ENCODE results near the gene PRLHR.
A peak's percentile ranks its signal among the peaks of the same experiment; 100 is the strongest.

Gene PRLHR

GRCh38 chr10:118587881-118588651 lies 7.4 kb downstream of the PRLHR start:
- no peak for DNase-seq (ENCODE audit: low spot score)

- no peak for DNase-seq (ENCODE audit: low spot score)
Measured at GRCh38 chr10:118586911-118587310, 8.5 kb downstream of the PRLHR start.

GRCh38 chr10:118585794-118586193 lies 9.7 kb downstream of the PRLHR start:
- no peak for DNase-seq (ENCODE audit: low spot score)

GRCh38 chr10:118585234-118585633 lies 10.2 kb downstream of the PRLHR start:
- no peak for DNase-seq (ENCODE audit: low spot score)

- DNase-seq (ENCODE audit: low spot score): peak; percentile 7
Measured at GRCh38 chr10:118584181-118584954, 11.1 kb downstream of the PRLHR start.

- DNase-seq (ENCODE audit: low spot score): no peak
Measured at GRCh38 chr10:118583611-118584010, 11.8 kb downstream of the PRLHR start.

- DNase-seq (ENCODE audit: low spot score): no peak
Measured at GRCh38 chr10:118582511-118582910, 12.9 kb downstream of the PRLHR start.

- DNase-seq (ENCODE audit: low spot score): no peak
Measured at GRCh38 chr10:118581340-118581739, 14.1 kb downstream of the PRLHR start.

- DNase-seq (ENCODE audit: low spot score): no peak
Measured at GRCh38 chr10:118580702-118581101, 14.7 kb downstream of the PRLHR start.

GRCh38 chr10:118573512-118573911 lies 21.9 kb downstream of the PRLHR start:
- DNase-seq (ENCODE audit: low spot score): no peak

GRCh38 chr10:118572256-118573041 lies 23.0 kb downstream of the PRLHR start:
- DNase-seq (ENCODE audit: low spot score): no peak

- no peak for DNase-seq (ENCODE audit: low spot score)
Measured at GRCh38 chr10:118571123-118571522, 24.3 kb downstream of the PRLHR start.

GRCh38 chr10:118570591-118570990 lies 24.9 kb downstream of the PRLHR start:
- no peak for DNase-seq (ENCODE audit: low spot score)

- no peak for DNase-seq (ENCODE audit: low spot score)
Measured at GRCh38 chr10:118569882-118570252, 25.6 kb downstream of the PRLHR start.

- DNase-seq (ENCODE audit: low spot score): no peak
Measured at GRCh38 chr10:118569241-118569881, 26.1 kb downstream of the PRLHR start.

- peak; percentile 32 for DNase-seq (ENCODE audit: low spot score)
Measured at GRCh38 chr10:118568327-118568848, 27.1 kb downstream of the PRLHR start.

- no peak for DNase-seq (ENCODE audit: low spot score)
Measured at GRCh38 chr10:118567701-118568248, 27.7 kb downstream of the PRLHR start.

- no peak for DNase-seq (ENCODE audit: low spot score)
Measured at GRCh38 chr10:118566911-118567310, 28.5 kb downstream of the PRLHR start.

- no peak for DNase-seq (ENCODE audit: low spot score)
Measured at GRCh38 chr10:118565301-118566075, 30.0 kb downstream of the PRLHR start.

GRCh38 chr10:118564652-118565051 lies 30.8 kb downstream of the PRLHR start:
- peak; percentile 14 for DNase-seq (ENCODE audit: low spot score)

GRCh38 chr10:118564114-118564513 lies 31.3 kb downstream of the PRLHR start:
- no peak for DNase-seq (ENCODE audit: low spot score)
